ENCODE results near the gene AGPAT1.
A peak's percentile ranks its signal among the peaks of the same experiment; 100 is the strongest.
"Not testable (repeated sequence)": the region's sequence is repeated elsewhere in the genome, so short reads cannot be mapped to it uniquely, and the experiment has no call there.

The AGPAT1 gene

DNA sequence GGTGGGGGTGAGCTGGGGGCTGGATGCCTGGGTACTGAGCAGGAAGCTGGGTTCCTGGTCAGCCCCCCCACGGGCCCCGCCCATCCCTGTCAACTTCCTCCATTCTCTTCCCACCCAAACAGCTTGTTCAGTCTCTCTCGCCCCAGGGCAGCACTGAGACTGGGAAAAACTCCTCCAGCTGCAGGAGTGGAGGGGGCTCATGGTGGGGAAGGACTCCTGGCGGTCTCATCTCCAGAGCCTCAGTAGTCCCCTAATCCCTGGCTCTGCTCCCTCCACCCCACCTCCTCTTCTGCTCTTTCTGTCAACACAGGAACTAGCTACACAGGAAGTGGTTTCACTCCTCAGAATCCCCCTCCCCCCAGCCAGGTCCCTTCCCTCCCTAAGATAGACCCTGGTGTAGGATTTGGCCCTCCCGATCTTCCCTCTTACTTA is 16.7 kb upstream of the AGPAT1 start, which contains the start of gene GPSM3:
Gene GPSM3, minus strand, starts transcription at position 36 of the 432 bp plus-strand sequence. CDS start 130 bp downstream, outside the sequence.
- TF ChIP-seq GATA1 (IDR thresholded peaks at IDR 0.05; ENCODE audit: low read depth, low read length) (no peak), POLR2A (IDR thresholded peaks at IDR 0.05; ENCODE audit: low read length) (peak; percentile 52)
- DNase-seq: no peak

DNA sequence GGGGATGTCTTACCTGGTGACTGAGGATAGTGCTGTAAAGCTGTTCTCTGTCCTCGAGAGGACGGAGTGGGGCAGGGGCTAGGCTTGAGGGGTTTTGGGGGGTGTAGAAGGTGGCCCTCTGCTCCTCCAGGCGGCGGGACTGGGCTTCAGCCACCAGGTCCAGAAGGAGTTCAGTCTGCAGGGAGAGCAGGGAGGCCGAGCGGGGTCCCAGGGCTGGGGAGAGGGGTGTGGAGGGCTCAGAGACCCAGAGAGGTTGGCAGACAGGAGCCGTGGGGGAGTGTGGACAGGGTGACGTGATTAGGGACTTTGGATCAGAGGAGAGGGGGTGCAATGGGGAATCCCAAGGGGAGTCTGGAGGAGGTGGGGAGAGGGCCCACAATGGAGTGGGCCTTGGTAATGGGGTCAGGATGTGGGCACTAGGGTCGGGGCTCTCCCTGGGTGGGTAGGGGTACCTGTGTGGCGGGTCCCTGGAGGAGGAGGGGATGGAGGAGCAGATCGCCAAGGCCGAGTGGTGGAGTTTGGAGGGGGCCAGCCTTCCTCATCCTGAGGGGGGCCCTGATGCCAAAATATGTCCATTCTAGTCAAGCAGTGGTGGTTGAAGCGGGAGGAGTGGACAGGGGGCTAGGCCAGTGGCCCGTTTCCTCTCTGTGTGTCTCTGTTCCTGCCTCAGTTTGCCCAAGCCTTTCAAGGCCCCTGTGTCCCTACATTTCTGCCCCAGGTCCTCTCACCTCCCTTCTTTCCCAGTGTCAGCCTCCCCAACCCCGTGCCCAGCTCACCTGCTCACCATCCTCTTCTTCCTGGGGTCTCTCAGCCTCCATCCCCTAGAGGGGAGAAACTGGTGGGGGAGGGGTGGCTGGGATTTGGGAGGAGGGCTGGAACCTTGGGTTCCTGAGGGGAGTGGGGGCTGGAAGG is 16.1 kb upstream of the AGPAT1 start:
- no peak for TF ChIP-seq GATA1 (IDR thresholded peaks at IDR 0.05; ENCODE audit: low read depth, low read length)
- TF ChIP-seq POLR2A (IDR thresholded peaks at IDR 0.05; ENCODE audit: low read length): no peak
- no peak for DNase-seq

- no peak for DNase-seq
- no peak for TF ChIP-seq GATA1 (IDR thresholded peaks at IDR 0.05; ENCODE audit: low read depth, low read length)
- no peak for TF ChIP-seq POLR2A (IDR thresholded peaks at IDR 0.05; ENCODE audit: low read length)
These were observed 15.2 kb upstream of the AGPAT1 start for GRCh38 chr6:32190911-32191677.

- TF ChIP-seq POLR2A (IDR thresholded peaks at IDR 0.05; ENCODE audit: low read length) (peak; percentile 76), GATA1 (IDR thresholded peaks at IDR 0.05; ENCODE audit: low read depth, low read length) (no peak)
- DNase-seq: peak; percentile 92 to 93
These were observed 14.4 kb upstream of the AGPAT1 start, which contains the start of gene PBX2 for GRCh38 chr6:32190054-32190851. TSS of gene PBX2 (minus strand) at chr6:32190202. CDS start at chr6:32189915, 287 bp downstream.

- peak in 1 of 2 experiments; percentile 76 for DNase-seq
- TF ChIP-seq POLR2A (IDR thresholded peaks at IDR 0.05; ENCODE audit: low read length): no peak
These were observed 13.8 kb upstream of the AGPAT1 start for GRCh38 chr6:32189742-32190053.

- TF ChIP-seq GATA1 (IDR thresholded peaks at IDR 0.05; ENCODE audit: low read depth, low read length) (no peak), POLR2A (IDR thresholded peaks at IDR 0.05; ENCODE audit: low read length) (no peak)
- DNase-seq: no peak
These were observed 13.3 kb upstream of the AGPAT1 start for GRCh38 chr6:32189069-32189741.

- TF ChIP-seq GATA1 (IDR thresholded peaks at IDR 0.05; ENCODE audit: low read depth, low read length): no peak
- no peak for TF ChIP-seq POLR2A (IDR thresholded peaks at IDR 0.05; ENCODE audit: low read length)
- no peak for DNase-seq
These were observed 12.6 kb upstream of the AGPAT1 start for GRCh38 chr6:32188381-32189068.

GRCh38 chr6:32187725-32188380 is 12.0 kb upstream of the AGPAT1 start:
- not testable (repeated sequence) for DNase-seq

DNA sequence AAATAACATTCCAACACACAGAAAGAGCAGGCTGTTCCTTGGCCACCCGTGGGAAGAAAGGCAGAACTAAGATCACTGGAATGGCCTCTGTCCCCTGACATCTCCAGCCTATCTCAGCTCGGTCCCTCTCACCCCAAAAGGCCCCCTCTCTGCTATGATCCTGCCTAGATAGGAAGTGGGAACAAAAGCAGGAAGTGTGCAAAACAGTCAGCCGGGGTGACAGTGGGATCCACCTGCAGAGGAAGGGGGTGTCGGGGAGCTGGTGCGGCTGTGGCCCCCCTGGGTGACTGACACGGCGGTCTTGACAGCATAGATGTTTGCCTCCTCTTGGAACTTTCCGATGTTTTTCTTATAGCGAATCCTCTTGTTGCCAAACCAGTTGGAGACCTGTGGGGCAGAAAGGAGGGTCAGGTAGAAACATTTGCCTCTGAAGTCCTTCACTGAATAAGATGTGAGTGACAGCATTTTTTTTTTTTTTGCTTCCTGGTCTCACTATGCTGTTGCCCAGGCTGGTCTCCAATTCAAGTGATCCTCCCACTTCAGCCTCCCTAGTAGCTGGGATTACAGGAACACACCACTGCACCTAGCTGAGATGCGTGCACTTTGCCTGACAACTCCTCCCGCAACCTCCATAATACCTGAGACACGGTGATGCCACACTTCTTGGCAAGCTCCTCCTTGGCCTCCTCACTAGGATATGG is 11.3 kb upstream of the AGPAT1 start:
- DNase-seq: no peak
- TF ChIP-seq GATA1 (IDR thresholded peaks at IDR 0.05; ENCODE audit: low read depth, low read length) (no peak), POLR2A (IDR thresholded peaks at IDR 0.05; ENCODE audit: low read length) (no peak)

- DNase-seq: not testable (repeated sequence)
These were observed 10.4 kb upstream of the AGPAT1 start for GRCh38 chr6:32186151-32186840.

GRCh38 chr6:32185681-32186131 is 9.8 kb upstream of the AGPAT1 start:
- peak; percentile 93 to 94 for DNase-seq

Measured in erythroblast (primary cell).